ENCODE measurements around the gene MNX1.

DNA sequence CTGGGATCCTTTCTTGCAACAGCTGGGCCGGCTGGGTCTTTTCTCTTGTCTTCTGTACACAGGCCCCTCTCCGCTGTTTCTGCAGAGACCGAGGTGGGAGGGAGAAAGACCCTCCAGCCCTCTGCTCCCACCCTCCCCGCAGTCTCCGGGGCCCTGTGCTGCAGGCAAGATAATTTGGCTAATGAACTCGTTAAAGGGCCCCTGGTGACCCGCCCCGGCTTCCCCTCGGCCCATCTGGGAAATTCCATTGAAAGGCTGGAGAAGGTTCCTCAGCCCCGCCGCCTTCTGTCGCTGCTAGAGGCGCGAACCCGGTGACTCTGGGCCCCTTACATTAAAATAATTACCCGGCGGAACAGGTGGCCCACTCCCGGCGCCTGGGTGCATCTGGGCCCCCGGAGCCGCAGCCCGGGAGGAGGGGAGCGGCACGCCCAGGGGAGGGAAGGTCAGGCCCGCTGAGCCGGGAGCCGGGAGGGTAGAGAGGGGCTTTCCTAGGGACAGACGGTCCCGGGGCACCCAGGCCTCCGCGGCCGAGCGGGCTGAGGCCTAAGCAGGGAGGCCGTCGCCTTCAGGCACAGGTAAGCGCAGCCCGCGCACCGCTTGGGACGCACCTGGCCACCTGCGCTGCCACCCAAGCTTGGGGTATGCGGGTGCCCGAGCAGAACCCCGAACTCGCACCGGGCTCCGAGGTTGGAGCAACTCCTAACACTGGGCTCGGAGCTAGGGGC is 7.3 kb upstream of the MNX1 start:
- TF ChIP-seq, protein P1, sequence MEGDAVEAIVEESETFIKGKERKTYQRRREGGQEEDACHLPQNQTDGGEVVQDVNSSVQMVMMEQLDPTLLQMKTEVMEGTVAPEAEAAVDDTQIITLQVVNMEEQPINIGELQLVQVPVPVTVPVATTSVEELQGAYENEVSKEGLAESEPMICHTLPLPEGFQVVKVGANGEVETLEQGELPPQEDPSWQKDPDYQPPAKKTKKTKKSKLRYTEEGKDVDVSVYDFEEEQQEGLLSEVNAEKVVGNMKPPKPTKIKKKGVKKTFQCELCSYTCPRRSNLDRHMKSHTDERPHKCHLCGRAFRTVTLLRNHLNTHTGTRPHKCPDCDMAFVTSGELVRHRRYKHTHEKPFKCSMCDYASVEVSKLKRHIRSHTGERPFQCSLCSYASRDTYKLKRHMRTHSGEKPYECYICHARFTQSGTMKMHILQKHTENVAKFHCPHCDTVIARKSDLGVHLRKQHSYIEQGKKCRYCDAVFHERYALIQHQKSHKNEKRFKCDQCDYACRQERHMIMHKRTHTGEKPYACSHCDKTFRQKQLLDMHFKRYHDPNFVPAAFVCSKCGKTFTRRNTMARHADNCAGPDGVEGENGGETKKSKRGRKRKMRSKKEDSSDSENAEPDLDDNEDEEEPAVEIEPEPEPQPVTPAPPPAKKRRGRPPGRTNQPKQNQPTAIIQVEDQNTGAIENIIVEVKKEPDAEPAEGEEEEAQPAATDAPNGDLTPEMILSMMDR (conservative IDR thresholded peaks at IDR 0.05; ENCODE audit: low read length): no peak
- no peak for TF ChIP-seq EZH2phosphoT487 (IDR thresholded peaks at IDR 0.05; ENCODE audit: borderline replicate concordance, low read depth, low read length)

Measured in OCI-LY7 (cell line).